ENCODE data around the gene STAB1.

STAB1 gene

DNA sequence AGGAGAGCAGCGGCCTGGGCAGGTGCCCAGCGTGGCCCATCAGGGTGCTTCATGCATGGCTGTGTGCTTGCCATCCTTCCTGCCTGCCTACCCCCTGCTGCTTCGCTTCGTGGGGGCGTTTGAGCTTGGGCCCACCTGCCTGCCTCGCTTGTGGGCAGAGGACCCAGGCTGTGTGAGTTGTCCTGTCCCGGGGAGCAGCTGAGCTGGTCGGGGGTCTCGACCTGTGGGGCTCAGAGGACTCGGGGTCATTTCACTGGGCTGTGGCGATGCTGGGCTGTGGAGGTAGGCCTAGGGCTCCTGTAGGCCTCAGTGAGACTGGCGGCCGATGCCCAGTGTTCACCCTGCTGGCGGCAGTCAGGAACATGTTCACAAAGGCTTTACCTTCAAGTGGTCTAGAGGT, 12.1 kb upstream of the STAB1 start:
- Histone ChIP-seq H3K4me3 (no peak overlapping the region), H3K27ac (peak overlapping the region in 16 of 21 experiments; percentile 8 to 71 (median 38))

DNA sequence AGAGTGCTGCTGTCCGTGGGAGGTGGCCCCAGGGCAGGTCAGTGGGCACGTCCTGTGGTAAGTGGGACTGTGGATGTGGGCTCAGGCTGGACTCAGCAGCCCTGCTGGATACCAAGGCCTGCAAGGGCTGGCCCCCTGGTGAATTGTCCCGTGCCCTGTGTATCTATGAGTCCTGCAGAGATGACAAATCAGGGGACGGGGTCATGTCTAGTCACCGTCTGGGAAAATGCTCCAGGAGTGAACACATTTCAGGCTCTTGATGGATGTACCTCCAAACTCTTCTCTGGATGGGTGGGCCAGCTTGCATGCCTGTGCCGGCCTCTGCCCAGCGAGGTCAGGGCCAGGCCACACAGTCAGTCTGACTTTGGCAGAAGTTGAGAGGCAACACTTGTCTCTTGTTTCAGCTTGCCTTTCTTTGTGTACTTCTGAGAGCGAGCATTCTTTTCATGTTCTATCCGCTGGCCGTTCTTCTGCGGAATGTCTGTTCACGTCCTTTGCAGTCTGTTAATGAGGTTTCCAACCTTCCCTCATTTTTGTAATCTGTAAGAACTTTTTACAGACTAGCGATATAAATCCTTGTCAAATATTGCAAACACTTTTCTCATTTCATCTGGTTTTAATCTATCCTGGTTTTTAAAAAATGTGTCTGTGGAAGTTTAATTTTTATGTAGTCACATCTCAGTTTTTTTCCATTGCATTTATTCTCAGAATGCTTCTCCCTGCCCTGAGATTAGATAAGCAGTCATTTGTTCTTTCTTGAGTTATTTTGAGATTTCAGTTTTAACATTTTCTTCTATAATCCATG, 11.4 kb upstream of the STAB1 start:
- Histone ChIP-seq H3K4me3 (no peak overlapping the region), H3K27ac (peak overlapping the region in 19 of 21 experiments; percentile 8 to 71 (median 50))

DNA sequence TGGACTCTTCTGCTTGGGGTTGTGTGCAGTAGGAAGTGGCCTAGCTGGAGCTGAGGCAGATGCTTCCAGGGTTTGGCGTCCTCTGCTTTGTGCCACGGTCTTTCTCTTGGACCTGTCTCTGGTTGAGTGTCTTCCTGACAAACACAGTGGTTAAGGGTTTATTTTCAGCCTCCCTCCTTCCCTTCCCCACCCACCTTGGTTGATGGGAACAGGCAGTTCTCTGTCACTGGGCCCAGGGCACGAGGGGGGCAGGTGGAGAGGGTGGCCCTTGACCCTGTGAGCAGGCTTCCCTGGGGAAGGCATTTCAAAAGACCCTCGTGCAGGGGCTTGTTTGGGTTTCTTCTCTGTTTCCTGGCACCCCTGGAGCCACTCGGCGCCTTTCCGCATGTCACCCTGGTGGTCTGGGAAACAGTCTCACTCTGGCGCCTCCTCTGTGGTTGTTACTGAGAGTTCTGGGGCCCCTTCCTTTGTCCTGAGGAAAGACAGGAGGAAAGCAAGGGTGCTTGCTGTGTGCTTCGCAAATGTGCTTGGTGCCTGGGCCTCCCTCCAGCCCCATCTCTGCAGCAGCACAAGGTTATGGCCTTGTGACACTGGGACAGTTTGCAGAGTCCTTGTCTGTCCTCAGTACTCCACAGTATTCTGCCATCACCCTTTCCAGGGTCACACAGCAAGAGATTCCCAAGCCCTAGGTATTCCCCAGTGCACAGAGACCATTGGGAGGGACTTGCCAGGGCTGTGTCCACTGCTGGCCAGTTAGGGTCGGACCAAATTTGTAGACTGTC, 10.3 kb upstream of the STAB1 start:
- Histone ChIP-seq H3K27ac (peak overlapping the region in 14 of 21 experiments; percentile 17 to 71 (median 55)), H3K4me3 (no peak overlapping the region)

DNA sequence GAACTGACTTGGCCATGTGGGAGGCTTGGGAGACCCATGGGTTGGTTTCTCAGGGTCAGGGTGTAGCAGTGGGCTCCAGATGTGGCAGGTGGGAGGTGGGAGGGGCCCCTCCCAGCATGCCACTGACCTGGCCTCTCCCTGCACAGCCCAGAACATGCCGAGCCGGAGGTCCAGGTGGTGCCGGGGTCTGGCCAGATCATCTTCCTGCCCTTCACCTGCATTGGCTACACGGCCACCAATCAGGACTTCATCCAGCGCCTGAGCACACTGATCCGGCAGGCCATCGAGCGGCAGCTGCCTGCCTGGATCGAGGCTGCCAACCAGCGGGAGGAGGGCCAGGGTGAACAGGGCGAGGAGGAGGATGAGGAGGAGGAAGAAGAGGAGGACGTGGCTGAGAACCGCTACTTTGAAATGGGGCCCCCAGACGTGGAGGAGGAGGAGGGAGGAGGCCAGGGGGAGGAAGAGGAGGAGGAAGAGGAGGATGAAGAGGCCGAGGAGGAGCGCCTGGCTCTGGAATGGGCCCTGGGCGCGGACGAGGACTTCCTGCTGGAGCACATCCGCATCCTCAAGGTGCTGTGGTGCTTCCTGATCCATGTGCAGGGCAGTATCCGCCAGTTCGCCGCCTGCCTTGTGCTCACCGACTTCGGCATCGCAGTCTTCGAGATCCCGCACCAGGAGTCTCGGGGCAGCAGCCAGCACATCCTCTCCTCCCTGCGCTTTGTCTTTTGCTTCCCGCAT, 7.9 kb upstream of the STAB1 start:
- no peak overlapping the region for H3K4me3 ChIP-seq
- no peak overlapping the region for H3K27ac ChIP-seq

DNA sequence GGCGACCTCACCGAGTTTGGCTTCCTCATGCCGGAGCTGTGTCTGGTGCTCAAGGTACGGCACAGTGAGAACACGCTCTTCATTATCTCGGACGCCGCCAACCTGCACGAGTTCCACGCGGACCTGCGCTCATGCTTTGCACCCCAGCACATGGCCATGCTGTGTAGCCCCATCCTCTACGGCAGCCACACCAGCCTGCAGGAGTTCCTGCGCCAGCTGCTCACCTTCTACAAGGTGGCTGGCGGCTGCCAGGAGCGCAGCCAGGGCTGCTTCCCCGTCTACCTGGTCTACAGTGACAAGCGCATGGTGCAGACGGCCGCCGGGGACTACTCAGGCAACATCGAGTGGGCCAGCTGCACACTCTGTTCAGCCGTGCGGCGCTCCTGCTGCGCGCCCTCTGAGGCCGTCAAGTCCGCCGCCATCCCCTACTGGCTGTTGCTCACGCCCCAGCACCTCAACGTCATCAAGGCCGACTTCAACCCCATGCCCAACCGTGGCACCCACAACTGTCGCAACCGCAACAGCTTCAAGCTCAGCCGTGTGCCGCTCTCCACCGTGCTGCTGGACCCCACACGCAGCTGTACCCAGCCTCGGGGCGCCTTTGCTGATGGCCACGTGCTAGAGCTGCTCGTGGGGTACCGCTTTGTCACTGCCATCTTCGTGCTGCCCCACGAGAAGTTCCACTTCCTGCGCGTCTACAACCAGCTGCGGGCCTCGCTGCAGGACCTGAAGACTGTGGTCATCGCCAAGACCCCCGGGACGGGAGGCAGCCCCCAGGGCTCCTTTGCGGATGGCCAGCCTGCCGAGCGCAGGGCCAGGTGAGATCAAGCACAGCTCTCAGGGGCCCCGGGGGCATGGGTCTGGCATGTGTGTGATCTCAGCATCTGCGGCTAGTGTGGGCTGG, 7.1 kb upstream of the STAB1 start:
- Histone ChIP-seq H3K27ac (no peak overlapping the region), H3K4me3 (no peak overlapping the region)

DNA sequence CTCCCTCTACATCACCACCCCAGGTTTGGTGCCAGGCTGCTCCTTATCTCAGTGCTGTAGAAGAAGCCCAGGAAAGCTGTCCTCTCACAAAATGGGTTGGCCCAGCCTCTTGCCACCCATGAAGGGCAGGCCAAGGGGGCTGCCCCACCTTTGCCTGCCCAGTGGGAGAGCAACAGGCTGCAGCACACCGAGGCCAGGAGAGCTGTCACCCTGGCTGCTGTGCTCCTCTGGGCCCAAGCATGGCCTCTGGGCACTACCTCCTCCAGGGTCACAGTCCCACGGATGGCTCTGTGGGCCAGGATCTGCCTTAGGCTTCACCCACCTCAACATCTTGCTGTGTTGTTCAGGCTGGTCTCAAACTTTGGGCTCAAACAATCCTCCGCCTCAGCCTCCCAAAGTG, 6.4 kb upstream of the STAB1 start:
- Histone ChIP-seq H3K4me3 (no peak overlapping the region), H3K27ac (no peak overlapping the region)

DNA sequence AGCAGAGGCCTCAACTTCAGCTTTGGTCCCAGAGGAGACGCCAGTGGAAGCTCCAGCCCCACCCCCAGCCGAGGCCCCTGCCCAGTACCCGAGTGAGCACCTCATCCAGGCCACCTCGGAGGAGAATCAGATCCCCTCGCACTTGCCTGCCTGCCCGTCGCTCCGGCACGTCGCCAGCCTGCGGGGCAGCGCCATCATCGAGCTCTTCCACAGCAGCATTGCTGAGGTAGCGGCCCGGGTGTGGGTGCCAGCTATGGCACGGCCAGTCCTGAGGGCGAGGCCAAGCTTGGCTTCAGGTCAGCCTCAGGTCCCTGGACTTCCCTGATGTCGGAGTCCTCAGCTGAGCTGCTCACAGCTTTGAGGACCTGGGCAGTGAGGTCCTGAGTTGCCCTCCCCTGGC, 5.7 kb upstream of the STAB1 start:
- no peak overlapping the region for H3K4me3 ChIP-seq
- H3K27ac ChIP-seq = peak overlapping the region in 5 of 21 experiments; percentile 2 to 78 (median 36)

DNA sequence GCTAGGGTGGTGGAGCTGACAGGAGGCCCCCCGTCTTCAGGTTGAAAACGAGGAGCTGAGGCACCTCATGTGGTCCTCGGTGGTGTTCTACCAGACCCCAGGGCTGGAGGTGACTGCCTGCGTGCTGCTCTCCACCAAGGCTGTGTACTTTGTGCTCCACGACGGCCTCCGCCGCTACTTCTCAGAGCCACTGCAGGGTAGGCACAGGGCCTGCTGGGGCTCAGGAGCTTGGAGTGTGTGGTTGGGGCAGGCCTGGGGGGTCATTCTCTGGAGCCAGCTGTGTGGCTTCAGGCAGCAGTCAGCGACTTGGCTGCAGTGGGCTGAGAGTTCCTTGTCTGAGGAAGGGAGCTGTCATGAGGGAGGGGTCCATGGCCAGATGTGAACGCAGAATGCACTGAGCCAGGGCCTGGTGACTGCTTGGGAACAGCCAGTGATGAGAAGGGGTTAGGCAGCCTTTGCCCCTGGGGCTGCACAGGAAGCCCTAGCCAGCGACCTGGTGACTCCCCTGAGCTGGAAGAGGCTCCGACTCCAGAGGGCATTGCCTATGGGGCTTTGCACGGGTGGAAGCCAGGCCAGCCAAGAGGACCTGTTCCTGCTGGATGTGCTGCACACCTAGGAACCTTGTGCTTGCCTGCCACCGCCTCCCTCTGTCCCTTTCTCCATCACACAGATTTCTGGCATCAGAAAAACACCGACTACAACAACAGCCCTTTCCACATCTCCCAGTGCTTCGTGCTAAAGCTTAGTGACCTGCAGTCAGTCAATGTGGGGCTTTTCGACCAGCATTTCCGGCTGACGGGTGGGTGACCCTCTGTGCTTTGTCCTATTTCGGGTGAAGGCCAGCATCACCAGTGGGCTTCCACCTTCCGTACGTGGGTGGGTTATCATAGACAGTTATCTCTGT, 4.9 kb upstream of the STAB1 start:
- Histone ChIP-seq H3K4me3 (no peak overlapping the region), H3K27ac (peak overlapping the region in 12 of 21 experiments; percentile 2 to 78 (median 27))

DNA sequence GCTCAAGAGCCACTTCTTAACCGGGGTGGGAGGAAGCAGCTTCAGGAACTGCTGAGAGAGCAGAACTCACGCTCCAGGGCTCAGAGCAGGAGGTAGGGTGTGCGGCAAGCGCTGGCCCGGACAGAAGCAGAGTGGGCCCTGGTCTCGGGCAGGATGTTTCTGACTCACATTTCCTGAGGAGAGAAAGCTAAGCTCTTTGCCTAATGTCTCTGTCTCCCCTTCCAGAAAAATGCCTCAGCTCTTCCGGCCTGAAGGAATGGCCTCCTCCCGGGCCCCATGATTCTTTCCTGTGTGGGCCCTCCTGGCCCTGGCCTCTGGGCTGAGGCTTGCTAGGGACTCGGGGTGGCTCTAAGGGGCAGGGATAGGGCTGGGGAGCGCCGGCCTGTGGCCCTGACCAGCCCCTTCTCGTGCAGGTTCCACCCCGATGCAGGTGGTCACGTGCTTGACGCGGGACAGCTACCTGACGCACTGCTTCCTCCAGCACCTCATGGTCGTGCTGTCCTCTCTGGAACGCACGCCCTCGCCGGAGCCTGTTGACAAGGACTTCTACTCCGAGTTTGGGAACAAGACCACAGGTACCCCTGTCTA, 4.1 kb upstream of the STAB1 start:
- H3K27ac ChIP-seq = peak overlapping the region in 13 of 21 experiments; percentile 12 to 78 (median 46)
- H3K4me3 ChIP-seq = no peak overlapping the region

DNA sequence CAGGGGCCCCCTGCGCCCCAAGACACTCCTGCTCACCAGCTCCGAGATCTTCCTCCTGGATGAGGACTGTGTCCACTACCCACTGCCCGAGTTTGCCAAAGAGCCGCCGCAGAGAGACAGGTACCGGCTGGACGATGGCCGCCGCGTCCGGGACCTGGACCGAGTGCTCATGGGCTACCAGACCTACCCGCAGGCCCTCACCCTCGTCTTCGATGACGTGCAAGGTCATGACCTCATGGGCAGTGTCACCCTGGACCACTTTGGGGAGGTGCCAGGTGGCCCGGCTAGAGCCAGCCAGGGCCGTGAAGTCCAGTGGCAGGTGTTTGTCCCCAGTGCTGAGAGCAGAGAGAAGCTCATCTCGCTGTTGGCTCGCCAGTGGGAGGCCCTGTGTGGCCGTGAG, 3.1 kb upstream of the STAB1 start:
- H3K4me3 ChIP-seq = no peak overlapping the region
- no peak overlapping the region for H3K27ac ChIP-seq

DNA sequence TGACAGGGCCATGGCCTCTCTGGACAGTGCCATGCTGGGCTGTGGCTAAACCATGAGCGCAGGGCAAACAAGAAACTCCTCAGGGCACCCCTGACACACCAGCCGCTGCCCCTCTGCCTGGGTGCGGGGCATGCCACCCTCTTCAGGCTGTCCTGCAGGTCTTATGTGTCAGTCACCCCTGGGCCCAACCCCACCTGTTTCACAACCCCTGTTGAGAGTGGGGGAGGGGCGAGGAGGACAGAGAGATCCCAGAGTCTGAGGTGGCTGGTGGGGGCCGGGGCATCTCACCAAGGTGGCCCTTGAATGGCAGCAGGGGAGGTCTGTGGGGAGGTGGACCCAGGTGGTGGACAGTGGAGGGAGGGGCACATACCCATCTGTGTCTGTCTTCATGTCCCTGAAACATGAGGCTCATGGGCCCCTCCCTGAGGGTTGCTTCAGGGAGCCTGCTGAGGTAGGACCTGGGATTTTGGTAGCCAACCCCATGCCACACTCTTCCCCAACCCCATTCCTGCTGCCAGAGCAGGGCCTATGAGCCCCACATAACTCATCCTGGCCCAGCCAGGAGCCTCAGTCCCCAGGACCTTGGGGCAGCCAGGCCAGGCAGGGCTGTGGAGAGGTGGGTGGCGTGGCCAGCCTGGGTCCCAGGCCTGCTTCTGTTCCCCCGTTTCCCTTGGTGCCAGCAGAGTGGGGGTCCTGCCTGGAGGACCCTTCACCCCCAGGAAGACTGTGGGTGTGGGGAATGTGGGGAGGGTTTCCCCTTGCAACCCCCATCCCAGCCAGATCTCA, 1.7 kb upstream of the STAB1 start:
- H3K27ac ChIP-seq = peak overlapping the region in 3 of 21 experiments; percentile 8 to 84 (median 23)
- no peak overlapping the region for H3K4me3 ChIP-seq

DNA sequence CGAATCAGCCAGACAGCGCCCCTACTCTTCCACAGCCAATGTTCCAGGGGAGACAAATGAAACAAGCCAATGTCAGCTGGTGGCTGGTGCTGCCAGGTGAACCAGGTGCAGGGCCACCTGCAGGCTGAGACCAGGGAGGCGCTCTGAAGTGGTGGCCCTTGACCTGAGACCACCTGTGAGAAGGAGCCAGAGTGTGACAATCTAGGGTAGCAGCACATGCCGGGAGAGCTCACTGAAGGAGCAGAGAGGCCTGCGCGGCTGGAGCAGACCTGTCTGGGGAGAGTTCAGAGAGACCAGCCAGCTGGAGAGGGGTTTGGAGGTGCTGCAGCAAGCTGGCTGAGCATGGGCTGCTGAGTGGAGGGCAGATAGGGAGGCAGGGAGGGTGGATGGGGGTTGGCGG, 693 bp upstream of the STAB1 start:
- Histone ChIP-seq H3K4me3 (peak overlapping the region in 1 of 7 experiments; percentile 21), H3K27ac (peak overlapping the region in 15 of 21 experiments; percentile 13 to 88 (median 78))

DNA sequence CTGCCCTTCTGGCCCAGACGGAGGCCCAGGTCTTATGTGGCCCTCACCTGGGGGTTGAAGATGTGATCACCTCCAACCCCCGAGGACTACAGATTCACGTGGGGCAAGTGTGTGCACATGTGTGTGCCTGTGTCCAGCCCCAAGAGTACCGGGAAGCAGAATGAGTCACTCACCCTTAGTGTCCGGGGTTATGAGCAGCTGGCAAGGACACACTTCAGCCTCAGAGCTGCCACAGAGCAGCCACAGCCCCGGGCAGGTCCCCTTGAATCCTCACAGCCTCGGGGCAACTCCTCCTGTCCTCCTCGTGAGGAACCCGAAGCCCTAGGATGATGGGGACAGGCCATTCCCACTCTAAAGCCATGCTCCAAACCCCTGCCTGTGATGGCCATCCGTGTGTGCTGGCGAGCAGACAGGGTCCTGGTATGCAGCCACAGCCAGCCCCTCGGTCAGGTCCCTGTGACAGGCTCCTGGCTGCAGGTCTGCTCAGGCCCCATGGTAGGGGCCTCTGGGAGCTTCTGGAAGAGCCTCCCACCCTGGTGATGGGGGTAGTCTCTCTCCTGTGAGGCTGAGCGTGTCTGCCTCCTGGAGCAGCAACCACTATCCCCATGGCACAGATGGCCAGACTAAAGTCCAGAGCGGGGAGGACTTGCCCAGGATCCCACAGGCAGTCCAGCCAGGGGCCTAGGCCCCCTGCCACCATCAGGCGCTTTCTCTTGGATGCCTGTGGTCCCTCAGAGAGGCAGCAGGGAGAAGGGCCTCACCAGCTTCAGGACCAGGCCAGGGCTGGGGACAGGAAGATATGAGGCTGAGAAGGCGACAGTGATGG, 852 bp downstream of the STAB1 start:
- H3K27ac ChIP-seq = peak overlapping the region in 20 of 21 experiments; percentile 14 to 88 (median 76)
- H3K4me3 ChIP-seq = peak overlapping the region in 6 of 7 experiments; percentile 12 to 35 (median 19)

DNA sequence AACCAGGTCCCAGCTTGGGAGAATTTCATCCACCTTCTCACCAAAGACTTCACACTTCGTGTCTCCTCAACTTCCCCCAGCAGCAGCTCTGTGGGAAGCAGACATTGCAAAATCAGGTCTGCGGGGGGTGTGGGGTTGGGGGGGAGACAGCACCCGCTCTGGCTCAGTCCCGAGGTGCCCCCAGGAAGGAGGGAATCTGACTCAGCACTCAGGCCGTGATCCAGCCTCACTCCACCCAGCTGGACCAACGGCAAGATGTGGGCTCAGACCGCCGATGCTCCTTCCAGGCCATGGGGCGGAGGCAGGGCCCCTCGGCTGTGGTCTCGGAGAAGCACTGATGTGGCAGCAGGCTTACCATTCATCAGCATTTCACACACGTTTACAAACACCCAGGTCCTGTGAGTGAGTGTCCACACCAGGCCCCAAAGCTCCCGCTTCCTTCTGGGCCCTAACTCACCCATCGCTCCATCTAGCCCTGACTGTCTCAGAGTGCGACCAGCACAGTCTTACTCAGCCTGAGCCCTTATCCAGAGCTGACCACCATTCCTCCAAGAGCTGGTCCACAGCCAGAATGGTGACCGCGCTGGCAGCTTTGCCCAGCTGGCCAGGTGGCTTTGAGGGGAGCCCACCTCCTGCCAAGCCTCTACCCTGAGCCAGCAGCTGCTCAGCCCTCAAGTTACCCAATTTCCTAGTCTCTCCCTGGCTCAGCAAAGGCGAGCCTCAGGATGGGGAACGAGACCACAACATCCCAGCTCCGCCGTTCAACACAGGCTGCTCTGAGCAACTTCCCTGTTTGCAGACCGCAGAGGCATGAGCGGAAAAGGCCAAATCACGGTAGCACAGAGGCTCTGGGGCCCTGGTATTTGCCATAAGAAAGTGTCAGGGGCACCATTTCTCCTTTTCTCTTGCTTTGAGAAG, 3.3 kb downstream of the STAB1 start:
- Histone ChIP-seq H3K4me3 (no peak overlapping the region), H3K27ac (peak overlapping the region in 18 of 21 experiments; percentile 0 to 79 (median 50))

DNA sequence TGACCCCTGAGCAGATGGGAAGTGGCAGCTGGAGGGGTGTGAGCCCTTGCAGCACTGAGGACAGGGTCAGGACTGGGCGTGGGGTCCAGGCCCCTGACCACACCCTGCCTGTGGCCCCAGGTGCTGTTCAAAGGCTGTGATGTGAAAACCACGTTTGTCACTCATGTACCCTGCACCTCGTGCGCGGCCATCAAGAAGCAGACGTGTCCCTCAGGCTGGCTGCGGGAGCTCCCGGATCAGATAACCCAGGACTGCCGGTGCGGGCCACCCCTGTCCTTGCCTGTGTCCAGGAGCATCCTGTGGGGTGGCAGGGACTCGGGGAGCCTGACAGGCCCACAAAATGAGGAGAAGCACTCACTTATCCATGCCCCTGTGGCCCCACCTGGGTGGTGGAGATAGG, 5.9 kb downstream of the STAB1 start:
- Histone ChIP-seq H3K4me3 (no peak overlapping the region), H3K27ac (no peak overlapping the region)
